Measurements from ENCODE around the gene GCN1.
"Not testable (repeated sequence)": the region's sequence is repeated elsewhere in the genome, so short reads cannot be mapped to it uniquely, and the experiment has no call there.

Gene GCN1

GRCh38 chr12:120214626-120215356, 20.3 kb upstream of the GCN1 start:
- DNase-seq: no peak

GRCh38 chr12:120213758-120214157, 19.2 kb upstream of the GCN1 start:
- DNase-seq: no peak

- not testable (repeated sequence) for DNase-seq
Measured at GRCh38 chr12:120213182-120213581, 18.7 kb upstream of the GCN1 start.

GRCh38 chr12:120212301-120212700, 17.8 kb upstream of the GCN1 start:
- DNase-seq: no peak

- DNase-seq: no peak
Measured at GRCh38 chr12:120211904-120212283, 17.4 kb upstream of the GCN1 start.

- no peak for DNase-seq
Measured at GRCh38 chr12:120211243-120211903, 16.9 kb upstream of the GCN1 start.

- DNase-seq: no peak
Measured at GRCh38 chr12:120209851-120210250, 15.3 kb upstream of the GCN1 start.

- no peak for DNase-seq
Measured at GRCh38 chr12:120207227-120207626, 12.7 kb upstream of the GCN1 start.

GRCh38 chr12:120206781-120207180, 12.3 kb upstream of the GCN1 start:
- DNase-seq: not testable (repeated sequence)

- no peak for DNase-seq
Measured at GRCh38 chr12:120206228-120206627, 11.7 kb upstream of the GCN1 start.

- no peak for DNase-seq
Measured at GRCh38 chr12:120204171-120204570, 9.7 kb upstream of the GCN1 start.

- DNase-seq: no peak
Measured at GRCh38 chr12:120200364-120200800, 5.9 kb upstream of the GCN1 start.

GRCh38 chr12:120199595-120200306, 5.2 kb upstream of the GCN1 start:
- DNase-seq: peak; percentile 53

- no peak for DNase-seq
Measured at GRCh38 chr12:120199025-120199424, 4.5 kb upstream of the GCN1 start.

GRCh38 chr12:120197542-120197887, 3.0 kb upstream of the GCN1 start:
- DNase-seq: no peak

GRCh38 chr12:120196817-120197541, 2.5 kb upstream of the GCN1 start:
- not testable (repeated sequence) for DNase-seq

GRCh38 chr12:120196363-120196762, 1.8 kb upstream of the GCN1 start:
- no peak for DNase-seq

GRCh38 chr12:120194226-120194533, 335 bp downstream of the GCN1 start:
- no peak for DNase-seq

GRCh38 chr12:120193286-120193685, 1.2 kb downstream of the GCN1 start:
- DNase-seq: not testable (repeated sequence)

GRCh38 chr12:120190985-120191480, 3.5 kb downstream of the GCN1 start:
- no peak for DNase-seq

- no peak for DNase-seq
Measured at GRCh38 chr12:120190386-120190785, 4.1 kb downstream of the GCN1 start.

GRCh38 chr12:120186654-120187053, 7.9 kb downstream of the GCN1 start:
- no peak for DNase-seq

GRCh38 chr12:120183211-120183631, 11.3 kb downstream of the GCN1 start:
- no peak for DNase-seq

All from femur (tissue), 1 donor.